Astrocyte of the cerebellum (primary cell): ENCODE results near the gene SAE1.

Experiments used
- DNase-seq: peaks from one replicate; pipeline ENCODE4 v3.0.0-alpha.2; 2011; ENCODE audit warnings: low read depth
- H3K4me3 ChIP-seq: 2 replicates; pipeline ENCODE4 v1.5.1; 2011; ENCODE audit warnings: mild to moderate bottlenecking, low read depth, low read length, moderate library complexity
- in situ Hi-C: cut with HindIII; loops from 2 replicates; pipeline ENCODE4 v1.10.0; 2017; ENCODE audit warnings: low sequenced_read_pairs
- TF ChIP-seq, protein P1 (sequence below): IDR thresholded peaks from 2 replicates; pipeline ENCODE4 v1.5.1; 2012; ENCODE audit warnings: low read length, low read depth, moderate library complexity, mild to moderate bottlenecking; ENCODE audit errors: missing control alignments

The SAE1 gene

DNA sequence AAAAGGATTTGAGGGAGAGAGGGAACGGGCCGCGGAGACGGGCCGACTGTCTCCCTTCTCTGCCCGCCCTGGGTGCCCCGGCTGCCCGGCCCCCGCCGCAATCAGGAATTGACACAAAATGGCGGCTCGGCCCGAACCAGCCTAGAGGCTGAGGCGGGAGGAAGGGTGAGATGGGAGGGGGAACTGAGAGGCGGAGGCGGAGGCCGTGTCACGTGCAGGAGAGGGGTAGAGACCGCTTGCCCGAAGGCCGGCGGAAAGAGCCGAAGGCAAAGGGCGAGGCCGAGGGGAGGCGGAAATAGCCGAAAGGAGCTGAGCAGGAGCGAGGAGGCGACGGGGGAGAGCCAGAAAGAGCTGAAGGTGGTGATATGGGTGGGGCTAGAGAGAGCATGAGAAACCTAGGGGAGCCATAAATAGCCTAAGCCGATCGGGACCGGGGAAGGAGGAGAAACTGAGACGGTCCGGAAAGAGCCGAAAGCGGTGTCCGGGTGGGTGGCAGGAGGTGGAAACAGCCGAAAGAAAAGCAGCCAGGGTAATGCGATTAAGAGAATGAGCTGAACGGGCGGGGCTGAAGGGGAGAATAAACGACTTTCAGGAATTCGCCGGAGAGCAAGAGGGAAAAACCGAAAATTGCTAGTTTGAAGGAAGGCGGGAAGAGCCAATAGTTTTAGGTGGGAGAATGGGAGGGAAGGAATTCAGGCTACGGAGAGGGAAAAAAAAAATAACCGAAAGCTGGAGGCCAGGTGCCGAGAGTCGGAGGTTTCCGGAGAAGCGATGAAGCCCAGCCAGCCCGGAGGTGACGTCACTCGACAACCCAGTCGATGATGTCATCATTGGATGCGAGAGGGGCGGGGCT, 17.4 kb upstream of the SAE1 start, which contains the start of gene ZC3H4:
Gene ZC3H4, minus strand, starts transcription at position 780 of the 853 bp plus-strand sequence. CDS start 1,192 bp downstream, outside the sequence.
- peak; percentile 99 for DNase-seq
- in situ Hi-C loops: no loop called here
- H3K4me3 ChIP-seq: peak within 1 kb of the TSS; percentile 96
- TF ChIP-seq, protein P1, sequence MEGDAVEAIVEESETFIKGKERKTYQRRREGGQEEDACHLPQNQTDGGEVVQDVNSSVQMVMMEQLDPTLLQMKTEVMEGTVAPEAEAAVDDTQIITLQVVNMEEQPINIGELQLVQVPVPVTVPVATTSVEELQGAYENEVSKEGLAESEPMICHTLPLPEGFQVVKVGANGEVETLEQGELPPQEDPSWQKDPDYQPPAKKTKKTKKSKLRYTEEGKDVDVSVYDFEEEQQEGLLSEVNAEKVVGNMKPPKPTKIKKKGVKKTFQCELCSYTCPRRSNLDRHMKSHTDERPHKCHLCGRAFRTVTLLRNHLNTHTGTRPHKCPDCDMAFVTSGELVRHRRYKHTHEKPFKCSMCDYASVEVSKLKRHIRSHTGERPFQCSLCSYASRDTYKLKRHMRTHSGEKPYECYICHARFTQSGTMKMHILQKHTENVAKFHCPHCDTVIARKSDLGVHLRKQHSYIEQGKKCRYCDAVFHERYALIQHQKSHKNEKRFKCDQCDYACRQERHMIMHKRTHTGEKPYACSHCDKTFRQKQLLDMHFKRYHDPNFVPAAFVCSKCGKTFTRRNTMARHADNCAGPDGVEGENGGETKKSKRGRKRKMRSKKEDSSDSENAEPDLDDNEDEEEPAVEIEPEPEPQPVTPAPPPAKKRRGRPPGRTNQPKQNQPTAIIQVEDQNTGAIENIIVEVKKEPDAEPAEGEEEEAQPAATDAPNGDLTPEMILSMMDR: no peak

DNA sequence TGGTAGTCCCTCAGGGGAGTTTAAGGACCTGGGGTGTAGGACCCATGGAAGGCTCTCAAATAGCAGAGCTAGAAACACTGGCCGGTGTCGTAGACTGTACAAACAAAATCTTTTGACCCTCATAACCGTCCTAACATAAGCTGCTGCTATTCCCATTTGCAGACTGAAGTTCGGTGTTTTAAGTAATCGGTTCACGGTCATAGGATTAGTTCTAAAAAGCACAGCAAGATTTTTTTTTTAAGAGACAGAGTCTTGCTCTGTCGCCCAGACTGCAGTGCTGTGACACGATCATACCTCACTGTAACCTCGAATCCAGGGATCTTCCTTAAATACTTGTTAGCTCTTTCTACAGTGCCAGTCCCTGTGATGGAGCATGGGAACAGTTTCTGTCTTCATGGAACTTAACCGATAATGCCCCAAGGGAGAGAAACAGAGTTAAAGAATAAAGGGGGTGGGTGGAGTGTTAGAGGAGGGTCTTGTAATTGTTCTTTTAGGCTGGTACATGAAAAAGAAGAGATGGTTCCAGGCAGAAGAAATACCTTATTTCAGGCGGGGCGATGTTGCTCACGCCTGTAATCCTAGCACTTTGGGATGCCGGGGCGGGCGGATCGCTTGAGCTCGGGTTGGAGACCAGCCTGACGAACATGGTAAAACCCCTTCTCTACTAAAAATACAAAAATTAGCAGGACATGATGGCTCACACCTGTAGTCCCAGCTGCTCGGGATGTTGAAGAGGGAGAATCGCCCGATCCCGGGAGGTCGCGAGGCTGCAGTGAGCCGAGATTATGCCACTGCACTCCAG, 16.6 kb upstream of the SAE1 start:
- peak overlapping the region; percentile 96 for H3K4me3 ChIP-seq
- TF ChIP-seq, protein P1: no peak
- in situ Hi-C loops: no loop called here
- DNase-seq: no peak

DNA sequence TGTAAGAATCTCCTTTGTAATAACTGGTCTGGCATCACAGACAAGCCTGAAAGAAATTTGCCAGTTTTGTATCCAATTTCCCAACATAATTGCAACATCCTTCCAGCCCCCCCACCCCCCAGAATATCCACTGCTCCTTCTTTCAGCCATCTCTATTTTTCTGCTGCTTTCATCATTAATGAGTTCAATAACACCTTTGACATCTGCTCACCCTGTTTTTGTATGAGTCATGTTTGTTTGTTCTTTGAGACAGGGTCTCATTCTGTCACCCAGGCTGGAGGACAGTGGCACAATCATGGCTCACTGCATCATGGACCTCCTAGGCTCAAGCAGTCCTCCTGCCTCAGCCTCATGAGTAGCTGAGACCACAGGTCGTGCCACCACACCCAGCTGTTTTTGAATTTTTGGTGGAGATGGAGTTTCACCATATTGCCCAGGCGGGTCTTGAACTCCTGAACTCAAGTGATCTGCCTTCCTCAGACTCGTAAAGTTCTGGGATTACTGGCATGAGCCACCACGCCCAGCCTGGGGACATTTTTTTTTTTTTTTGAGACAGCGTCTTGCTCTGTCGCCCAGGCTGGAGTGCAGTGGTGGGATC, 10.1 kb upstream of the SAE1 start:
- in situ Hi-C loops: no loop called here
- DNase-seq: no peak
- H3K4me3 ChIP-seq: no peak overlapping the region
- TF ChIP-seq, protein P1: no peak

DNA sequence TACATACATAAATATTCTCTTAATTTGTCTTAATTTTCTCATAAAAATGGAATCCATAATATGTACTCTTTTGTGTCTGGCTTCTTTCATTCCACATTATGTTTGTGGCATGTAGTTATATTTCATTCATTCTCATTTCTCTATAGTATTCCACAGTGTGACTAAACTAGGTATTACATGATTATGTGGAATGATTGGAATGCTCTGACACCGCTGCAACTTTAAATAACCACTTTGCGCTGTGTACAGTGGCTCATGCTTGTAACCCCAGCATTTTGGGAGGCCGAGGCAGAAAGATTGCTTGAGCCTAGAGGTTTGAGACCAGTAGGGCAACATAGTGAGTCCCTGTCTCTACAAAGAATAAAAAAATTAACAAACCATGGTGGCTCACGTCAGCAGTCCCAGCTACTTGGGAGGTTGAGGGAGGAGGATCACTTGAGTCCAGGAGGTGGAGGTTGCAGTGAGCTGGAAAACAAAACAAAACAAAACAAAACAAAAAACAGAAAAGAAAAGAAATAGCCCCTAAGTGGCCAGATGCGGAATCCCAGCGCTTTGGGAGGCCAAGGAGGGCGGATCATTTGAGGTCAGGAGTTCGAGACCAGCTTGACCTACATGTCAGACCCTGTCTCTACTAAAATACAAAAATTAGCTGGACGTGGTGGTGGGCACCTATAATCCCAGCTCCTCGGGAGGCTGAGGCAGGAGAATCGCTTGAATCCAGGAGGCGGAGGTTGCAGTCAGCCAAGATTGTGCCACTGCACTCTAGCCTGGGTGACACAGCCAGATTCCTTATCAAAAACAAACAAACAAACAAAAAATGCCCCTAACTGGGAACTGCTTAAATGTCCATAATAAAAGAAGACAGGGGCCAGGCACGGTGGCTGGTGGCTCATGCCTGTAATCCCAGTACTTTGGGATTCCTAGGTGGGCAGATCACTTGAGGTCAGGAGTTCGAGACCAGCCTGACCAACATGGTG, 8.0 kb upstream of the SAE1 start:
- no peak overlapping the region for H3K4me3 ChIP-seq
- in situ Hi-C loops: no loop called here
- no peak for DNase-seq
- TF ChIP-seq, protein P1: no peak

DNA sequence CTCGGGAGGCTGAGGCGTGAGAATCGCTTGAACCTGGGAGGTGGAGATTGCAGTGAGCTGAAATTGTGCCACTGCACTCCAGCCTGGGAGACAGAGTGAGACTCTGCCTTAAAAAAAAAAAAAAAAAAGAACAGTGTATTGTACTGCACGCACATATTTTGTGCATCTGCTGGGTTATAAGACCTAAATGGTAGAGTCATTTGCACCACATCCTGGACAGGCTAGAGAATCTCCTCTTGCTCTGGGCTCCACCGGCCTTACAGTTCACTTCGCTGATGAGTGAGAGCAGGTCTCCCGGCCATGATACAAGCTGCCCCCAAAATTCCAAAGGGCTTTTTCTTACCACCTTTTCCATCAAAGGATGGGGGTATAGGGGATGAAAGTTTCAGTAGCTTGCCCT, 7.2 kb upstream of the SAE1 start:
- TF ChIP-seq, protein P1: no peak
- DNase-seq: no peak
- no peak overlapping the region for H3K4me3 ChIP-seq
- in situ Hi-C loops: no loop called here
